HL-60 (cell line): Measurements from ENCODE around the gene ZNF444.

Source experiments
- CTCF ChIP-seq: IDR thresholded peaks from one replicate; pipeline ENCODE4 v1.5.1; 2011; ENCODE audit warnings: low read length, control low read depth, inconsistent platforms; ENCODE audit not compliant: insufficient read depth
- REST ChIP-seq: IDR thresholded peaks from 2 replicates; pipeline ENCODE4 v1.6.1; 2012; ENCODE audit warnings: low read depth; ENCODE audit not compliant: insufficient replicate concordance

- TF ChIP-seq CTCF (no peak), REST (no peak)
Observed at GRCh38 chr19:56139847-56140582, 1.1 kb upstream of the ZNF444 start.
